Upper lobe of right lung (tissue), 1 donor: Measurements from ENCODE around the gene MAP1LC3B. TPM values are rescaled to one million over a fixed set of nuclear protein-coding genes. Genes with fewer than 3 reads are reported as not detected.

Experiments used
- ATAC-seq: fragments of 200-7000 bp; cut with Tn5 transposase; one replicate; pipeline ENCODE4 v1.9.1; 2020; ENCODE audit warnings: mild to moderate bottlenecking, moderate library complexity
- DNase-seq: peaks from one replicate; pipeline ENCODE4 v3.0.0-alpha.2; 2020
- H3K27ac ChIP-seq: fragments of 200-600 bp; one replicate; pipeline ENCODE4 v1.8.0; 2022
- H3K27me3 ChIP-seq: fragments of 200-600 bp; one replicate; pipeline ENCODE4 v1.8.0; 2022; ENCODE audit warnings: mild to moderate bottlenecking
- H3K36me3 ChIP-seq: fragments of 200-600 bp; one replicate; pipeline ENCODE4 v1.8.0; 2022
- H3K4me1 ChIP-seq: fragments of 200-600 bp; one replicate; pipeline ENCODE4 v1.8.0; 2022
- H3K4me3 ChIP-seq: fragments of 200-600 bp; one replicate; pipeline ENCODE4 v1.8.0; 2022; ENCODE audit warnings: mild to moderate bottlenecking
- H3K9me3 ChIP-seq: fragments of 200-600 bp; one replicate; pipeline ENCODE4 v1.8.0; 2022
- CTCF ChIP-seq: fragments of 200-600 bp; IDR thresholded peaks from one replicate; pipeline ENCODE4 v1.8.0; 2022; ENCODE audit warnings: antibody characterized with exemption
- intact Hi-C: fragments of 100-400 bp; cut with DNase I; formaldehyde crosslinking; loops from one replicate; pipeline ENCODE4 v1.11.0; 2022
- total RNA-seq: library from RNA; stranded (reverse); fragmentation: NEBNext Ultra II Directional; extraction: Animal tissue kit (Norgen Biotek cat#: 25700); gene quantifications from one replicate; pipeline ENCODE4 v1.2.1, GENCODE V29; 2021
- donor health status: DM: no; HTN: yes; CAD: no; lungs with severe emphysema.

Gene MAP1LC3B
- total RNA-seq, 1 donor from 2014 or later = 70.4 TPM

GRCh38 chr16:87412371-87412995, 20.3 kb downstream of the MAP1LC3B start:
- peaks cover 89% of the 10 kb centered on the region for H3K36me3 ChIP-seq
- H3K27me3 ChIP-seq = no peaks in the 10 kb centered on the region
- TF ChIP-seq CTCF = no peak
- DNase-seq = no peak
- H3K9me3 ChIP-seq = no peaks in the 10 kb centered on the region
- no peak for ATAC-seq
- intact Hi-C loops = loop anchor here (10.0 kb wide), 1 partner anchor 222 kb away; no protein-coding TSS in a partner anchor
- no peak overlapping the region for H3K27ac ChIP-seq
- H3K4me3 ChIP-seq = no peak overlapping the region
- H3K4me1 ChIP-seq = no peaks in the 10 kb centered on the region

GRCh38 chr16:87412996-87413421, 20.9 kb downstream of the MAP1LC3B start:
- DNase-seq = no peak
- peaks cover 94% of the 10 kb centered on the region for H3K36me3 ChIP-seq
- TF ChIP-seq CTCF = no peak

GRCh38 chr16:87414251-87414680, 22.1 kb downstream of the MAP1LC3B start:
- Histone ChIP-seq H3K36me3 (peaks cover 97% of the 10 kb centered on the region), H3K9me3 (no peaks in the 10 kb centered on the region), H3K27ac (no peak overlapping the region), H3K4me3 (no peak overlapping the region), H3K4me1 (no peaks in the 10 kb centered on the region), H3K27me3 (no peaks in the 10 kb centered on the region)
- ATAC-seq (no peak), DNase-seq (no peak)
- TF ChIP-seq CTCF = no peak
- intact Hi-C loops = loop anchor here (10.0 kb wide), 1 partner anchor 221 kb away; no protein-coding TSS in a partner anchor

More at GRCh38 chr16:87412996-87413421, 20.9 kb downstream of the MAP1LC3B start:
- H3K4me1 ChIP-seq = no peaks in the 10 kb centered on the region
- intact Hi-C loops = loop anchor here (10.0 kb wide), 1 partner anchor 222 kb away; no protein-coding TSS in a partner anchor
- H3K4me3 ChIP-seq = no peak overlapping the region
- no peak for ATAC-seq
- H3K27me3 ChIP-seq = no peaks in the 10 kb centered on the region
- no peaks in the 10 kb centered on the region for H3K9me3 ChIP-seq
- H3K27ac ChIP-seq = no peak overlapping the region

- Histone ChIP-seq H3K36me3 (peaks cover 95% of the 10 kb centered on the region), H3K9me3 (no peaks in the 10 kb centered on the region), H3K27ac (no peak overlapping the region), H3K27me3 (no peaks in the 10 kb centered on the region), H3K4me3 (no peak overlapping the region), H3K4me1 (no peaks in the 10 kb centered on the region)
- intact Hi-C loops = loop anchor here (10.0 kb wide), 1 partner anchor 219 kb away; no protein-coding TSS in a partner anchor
- no peak for ATAC-seq
- DNase-seq = no peak
- no peak for TF ChIP-seq CTCF
Measured at GRCh38 chr16:87415441-87415840, 23.3 kb downstream of the MAP1LC3B start.

- no peaks in the 10 kb centered on the region for H3K27me3 ChIP-seq
- no peak overlapping the region for H3K27ac ChIP-seq
- H3K9me3 ChIP-seq = no peaks in the 10 kb centered on the region
- H3K4me3 ChIP-seq = no peak overlapping the region
- intact Hi-C loops = loop anchor here (10.0 kb wide), 1 partner anchor 218 kb away; no protein-coding TSS in a partner anchor
- ATAC-seq = no peak
- TF ChIP-seq CTCF = peak; percentile 67
- DNase-seq = no peak
- H3K4me1 ChIP-seq = no peaks in the 10 kb centered on the region
- H3K36me3 ChIP-seq = peaks cover 95% of the 10 kb centered on the region
Measured at GRCh38 chr16:87416826-87417527, 24.8 kb downstream of the MAP1LC3B start.
